CD4-positive, CD25-positive, alpha-beta regulatory T cell (primary cell): ENCODE data around the gene WASF3. TPM values are rescaled to one million over a fixed set of nuclear protein-coding genes. Genes with fewer than 3 reads are reported as not detected.

Experiments
- ATAC-seq, 2 donors: fragments of 150-1000 bp; cut with Tn5 transposase; one replicate each; pipeline ENCODE4 v1.10.0; 2021; ENCODE audit warnings: low read depth in 2 of 2, moderate number of reproducible peaks in 2 of 2, moderate library complexity in 1 of 2
- DNase-seq, 3 donors: peaks; one replicate each; pipeline versions ENCODE4 v3.0.0 to v3.0.0-alpha.2; 2012 to 2022; ENCODE audit warnings: mixed read lengths in 1 of 3
- H3K27ac ChIP-seq: one replicate; pipeline ENCODE4 v1.7.0; 2013; ENCODE audit warnings: mild to moderate bottlenecking, low read length; ENCODE audit not compliant: insufficient read depth, poor library complexity, severe bottlenecking
- H3K27me3 ChIP-seq: one replicate; pipeline ENCODE4 v1.7.0; 2013; ENCODE audit warnings: low read length; ENCODE audit not compliant: control insufficient read depth, insufficient read depth
- H3K36me3 ChIP-seq: one replicate; pipeline ENCODE4 v1.7.0; 2013; ENCODE audit warnings: mild to moderate bottlenecking, low read length, moderate library complexity; ENCODE audit not compliant: control insufficient read depth, insufficient read depth
- H3K4me1 ChIP-seq: 2 replicates; pipeline ENCODE4 v1.7.0; 2013; ENCODE audit warnings: mild to moderate bottlenecking, low read length; ENCODE audit not compliant: insufficient read depth, control insufficient read depth, poor library complexity, severe bottlenecking
- H3K4me3 ChIP-seq: one replicate; pipeline ENCODE4 v1.7.0; 2013; ENCODE audit warnings: low read depth, mild to moderate bottlenecking, low read length, moderate library complexity
- H3K9me3 ChIP-seq, 2 experiments: 1 replicate in 1 of 2; 2 replicates in 1 of 2; pipeline ENCODE4 v1.7.0; 2013; ENCODE audit warnings: low read length in 2 of 2, mild to moderate bottlenecking in 1 of 2, moderate library complexity in 1 of 2; ENCODE audit not compliant: control insufficient read depth in 2 of 2
- H3K27ac Mint-ChIP-seq, 3 donors: one replicate each; pipeline ENCODE4 v1.8.0; 2020 to 2022; ENCODE audit warnings: mild to moderate bottlenecking in 3 of 3, mixed read lengths in 3 of 3, moderate library complexity in 2 of 3
- H3K27me3 Mint-ChIP-seq: one replicate; pipeline ENCODE4 v1.8.0; 2022; ENCODE audit warnings: mild to moderate bottlenecking, mixed read lengths
- H3K36me3 Mint-ChIP-seq: one replicate; pipeline ENCODE4 v1.8.0; 2020; ENCODE audit warnings: mixed read lengths
- H3K4me1 Mint-ChIP-seq, 4 donors: one replicate each; pipeline ENCODE4 v1.8.0; 2020 to 2022; ENCODE audit warnings: mixed read lengths in 4 of 4, mild to moderate bottlenecking in 1 of 4
- H3K4me3 Mint-ChIP-seq, 4 donors: one replicate each; pipeline ENCODE4 v1.8.0; 2020 to 2022; ENCODE audit warnings: mild to moderate bottlenecking in 4 of 4, mixed read lengths in 4 of 4, moderate library complexity in 3 of 4
- H3K9me3 Mint-ChIP-seq, 7 donors: one replicate each; pipeline ENCODE4 v1.8.0; 2020 to 2022; ENCODE audit warnings: mixed read lengths in 7 of 7, mild to moderate bottlenecking in 3 of 7, moderate library complexity in 2 of 7
- polyA plus RNA-seq, 4 donors: library from polyadenylated mRNA; unstranded; fragments of 300-500 nt; fragmentation: Illumina TruSeq; gene quantifications; one replicate each; pipeline ENCODE4 v1.2.3, GENCODE V29; 2021
- total RNA-seq: library from RNA; stranded (reverse); gene quantifications from one replicate; pipeline ENCODE4 v1.2.3, GENCODE V29; 2022

The WASF3 gene
- total and polyA plus RNA-seq, 5 donors from 2014 or later, result 0.49 TPM; not detected in 4

DNA sequence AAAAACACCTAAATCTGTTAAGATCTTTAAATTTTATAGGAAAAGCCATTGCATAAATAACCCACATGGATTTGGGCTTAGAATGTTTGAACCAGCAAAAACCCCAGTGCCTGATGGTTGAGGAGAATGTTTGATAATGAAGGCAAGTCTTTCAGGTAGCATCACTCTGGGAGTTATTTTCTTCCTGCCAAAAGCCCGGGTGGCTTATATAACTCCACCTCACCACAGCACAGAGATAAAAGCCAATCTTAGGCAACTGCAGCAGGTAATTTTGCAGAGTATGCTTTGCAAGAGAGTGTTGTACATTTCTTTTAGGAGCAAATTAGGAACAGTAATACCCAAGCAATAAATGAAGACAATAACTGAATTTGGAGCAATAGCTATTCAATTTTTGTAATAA lies 7.8 kb upstream of the WASF3 start:
- Mint-ChIP-seq H3K27ac (no peak overlapping the region), H3K4me3 (no peak overlapping the region), H3K9me3 (peaks cover 0 to 2% (median 0%) of the 10 kb centered on the region in 7 donors), H3K27me3 (peaks cover 11% of the 10 kb centered on the region), H3K36me3 (no peaks in the 10 kb centered on the region), H3K4me1 (no peaks in the 10 kb centered on the region)
- H3K27ac ChIP-seq, result no peak overlapping the region
- no peak overlapping the region for H3K4me3 ChIP-seq
- peaks cover 6% of the 10 kb centered on the region for H3K27me3 ChIP-seq
- H3K9me3 ChIP-seq, result no peaks in the 10 kb centered on the region
- no peaks in the 10 kb centered on the region for H3K4me1 ChIP-seq
- H3K36me3 ChIP-seq, result no peaks in the 10 kb centered on the region
- ATAC-seq (no peak), DNase-seq (no peak)

GRCh38 chr13:26551255-26551860 lies 6.1 kb upstream of the WASF3 start:
- Mint-ChIP-seq H3K9me3 (peaks cover 0 to 3% (median 0%) of the 10 kb centered on the region in 7 donors), H3K27me3 (peaks cover 21% of the 10 kb centered on the region), H3K4me1 (no peaks in the 10 kb centered on the region), H3K27ac (no peak overlapping the region), H3K4me3 (no peak overlapping the region), H3K36me3 (no peaks in the 10 kb centered on the region)
- peaks cover 10% of the 10 kb centered on the region for H3K27me3 ChIP-seq
- H3K4me3 ChIP-seq, result no peak overlapping the region
- H3K9me3 ChIP-seq, result no peaks in the 10 kb centered on the region
- DNase-seq (no peak), ATAC-seq (no peak)
- no peaks in the 10 kb centered on the region for H3K4me1 ChIP-seq
- H3K36me3 ChIP-seq, result no peaks in the 10 kb centered on the region
- H3K27ac ChIP-seq, result no peak overlapping the region

GRCh38 chr13:26555413-26555812 lies 2.1 kb upstream of the WASF3 start:
- Histone ChIP-seq H3K4me3 (no peak overlapping the region), H3K36me3 (no peaks in the 10 kb centered on the region), H3K27ac (no peak overlapping the region), H3K27me3 (peaks cover 23% of the 10 kb centered on the region), H3K4me1 (no peaks in the 10 kb centered on the region), H3K9me3 (no peaks in the 10 kb centered on the region)
- Mint-ChIP-seq H3K4me1 (peaks cover 0 to 14% (median 7%) of the 10 kb centered on the region in 4 donors), H3K27ac (no peak overlapping the region), H3K36me3 (no peaks in the 10 kb centered on the region), H3K9me3 (peaks cover 0 to 5% (median 0%) of the 10 kb centered on the region in 7 donors), H3K27me3 (peaks cover 42% of the 10 kb centered on the region), H3K4me3 (no peak overlapping the region)
- DNase-seq (no peak), ATAC-seq (no peak)

- Histone ChIP-seq H3K4me3 (no peak overlapping the region), H3K27me3 (peaks cover 21% of the 10 kb centered on the region), H3K4me1 (no peaks in the 10 kb centered on the region), H3K36me3 (no peaks in the 10 kb centered on the region), H3K27ac (no peak overlapping the region), H3K9me3 (no peaks in the 10 kb centered on the region)
- no peak for DNase-seq
- Mint-ChIP-seq H3K9me3 (peaks cover 0 to 5% (median 0%) of the 10 kb centered on the region in 7 donors), H3K36me3 (no peaks in the 10 kb centered on the region), H3K4me1 (peaks cover 0 to 14% (median 7%) of the 10 kb centered on the region in 4 donors), H3K4me3 (peak overlapping the region in 3 of 4 donors; percentile 51 to 65 (median 52)), H3K27me3 (peaks cover 42% of the 10 kb centered on the region), H3K27ac (no peak overlapping the region)
- ATAC-seq, result no peak
Observed at GRCh38 chr13:26557051-26557392, 461 bp upstream of the WASF3 start.

- H3K9me3 ChIP-seq, result no peaks in the 10 kb centered on the region
- Mint-ChIP-seq H3K36me3 (no peaks in the 10 kb centered on the region), H3K4me1 (peaks cover 0 to 14% (median 7%) of the 10 kb centered on the region in 4 donors), H3K9me3 (peaks cover 0 to 5% (median 2%) of the 10 kb centered on the region in 7 donors), H3K4me3 (peak overlapping the region in 2 of 4 donors; percentile 32 to 71), H3K27ac (no peak overlapping the region), H3K27me3 (peaks cover 41% of the 10 kb centered on the region)
- H3K4me3 ChIP-seq, result no peak overlapping the region
- no peaks in the 10 kb centered on the region for H3K36me3 ChIP-seq
- H3K27me3 ChIP-seq, result peaks cover 23% of the 10 kb centered on the region
- no peak for ATAC-seq
- H3K4me1 ChIP-seq, result no peaks in the 10 kb centered on the region
- H3K27ac ChIP-seq, result no peak overlapping the region
- DNase-seq, result no peak
Observed at GRCh38 chr13:26558074-26558805, 757 bp downstream of the WASF3 start.

DNA sequence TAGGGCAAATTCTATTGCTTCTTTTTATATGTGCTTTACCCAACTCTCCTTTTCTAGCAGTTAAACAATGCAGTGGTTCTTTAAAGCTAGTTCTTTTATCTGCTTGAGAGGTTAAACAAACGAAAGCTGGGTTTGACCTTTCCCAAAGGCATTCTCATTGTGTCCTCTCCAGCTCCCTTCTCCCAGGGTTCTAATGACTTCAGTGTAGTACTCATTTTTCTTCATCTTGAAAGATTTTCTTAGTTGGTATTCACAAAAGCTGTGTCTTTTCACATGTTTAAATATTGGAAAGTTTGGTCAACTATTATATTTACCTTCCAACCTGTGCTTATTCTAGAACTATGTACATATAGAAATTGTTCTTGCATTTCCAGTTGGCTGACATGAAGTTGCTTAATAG lies 1.5 kb downstream of the WASF3 start:
- Mint-ChIP-seq H3K9me3 (peaks cover 0 to 5% (median 3%) of the 10 kb centered on the region in 7 donors), H3K27me3 (peaks cover 42% of the 10 kb centered on the region), H3K27ac (no peak overlapping the region), H3K36me3 (no peaks in the 10 kb centered on the region), H3K4me3 (peak overlapping the region in 2 of 4 donors; percentile 32 to 71), H3K4me1 (peaks cover 0 to 14% (median 7%) of the 10 kb centered on the region in 4 donors)
- Histone ChIP-seq H3K4me1 (no peaks in the 10 kb centered on the region), H3K27ac (no peak overlapping the region), H3K9me3 (no peaks in the 10 kb centered on the region), H3K27me3 (peaks cover 23% of the 10 kb centered on the region), H3K4me3 (no peak overlapping the region), H3K36me3 (no peaks in the 10 kb centered on the region)
- DNase-seq, result no peak
- ATAC-seq, result no peak

DNA sequence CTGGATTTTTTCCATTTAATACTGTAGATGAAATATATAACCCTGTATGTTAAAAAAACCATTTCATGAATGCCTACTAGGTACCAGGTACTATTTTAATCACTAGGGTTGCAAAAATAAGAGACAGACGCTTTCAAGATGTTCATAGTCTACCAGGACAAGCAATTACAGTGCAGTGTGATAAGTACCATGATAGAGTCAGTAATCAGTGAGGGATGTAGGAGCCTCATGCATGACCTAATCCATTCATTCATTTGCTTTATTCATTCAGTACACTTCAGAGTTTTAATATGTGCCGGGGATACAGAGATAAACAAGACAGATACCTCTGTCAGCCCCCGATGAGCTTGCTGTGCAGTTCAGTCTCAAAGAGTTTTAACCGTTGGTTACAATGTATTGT lies 3.0 kb downstream of the WASF3 start:
- Mint-ChIP-seq H3K27me3 (peaks cover 38% of the 10 kb centered on the region), H3K27ac (no peak overlapping the region), H3K36me3 (no peaks in the 10 kb centered on the region), H3K4me1 (peaks cover 0 to 14% (median 7%) of the 10 kb centered on the region in 4 donors), H3K9me3 (peaks cover 0 to 5% (median 2%) of the 10 kb centered on the region in 7 donors), H3K4me3 (no peak overlapping the region)
- H3K27me3 ChIP-seq, result peaks cover 23% of the 10 kb centered on the region
- no peak overlapping the region for H3K27ac ChIP-seq
- no peaks in the 10 kb centered on the region for H3K36me3 ChIP-seq
- no peaks in the 10 kb centered on the region for H3K9me3 ChIP-seq
- ATAC-seq (no peak), DNase-seq (no peak)
- H3K4me1 ChIP-seq, result no peaks in the 10 kb centered on the region
- H3K4me3 ChIP-seq, result no peak overlapping the region
